CD14-positive monocyte (primary cell): ENCODE data around the gene YOD1. TPM values are rescaled to one million over a fixed set of nuclear protein-coding genes. Genes with fewer than 3 reads are reported as not detected.
A peak's percentile ranks its signal among the peaks of the same experiment; 100 is the strongest.

ENCODE experiments used
- DNase-seq, 3 donors: peaks; one replicate each; pipeline ENCODE4 v3.0.0-alpha.2; 2011 to 2022
- H2AFZ ChIP-seq: 2 replicates; pipeline ENCODE4 v1.6.0; 2012; ENCODE audit warnings: mild to moderate bottlenecking, low read depth, low read length, inconsistent platforms; ENCODE audit not compliant: insufficient read depth, poor library complexity, severe bottlenecking
- H3K27ac ChIP-seq, 2 donors: 1 replicate in 1 of 2; 2 replicates in 1 of 2; pipeline ENCODE4 v1.5.1; 2012 to 2013; ENCODE audit warnings: low read length in 2 of 2, control low read depth in 1 of 2, inconsistent platforms in 1 of 2, low read depth in 1 of 2, mild to moderate bottlenecking in 1 of 2
- H3K27me3 ChIP-seq, 2 donors: one replicate each; pipeline versions ENCODE4 v1.6.0 to v1.6.1; 2011 to 2013; ENCODE audit warnings: low read length in 2 of 2; ENCODE audit not compliant: control insufficient read depth in 2 of 2, insufficient read depth in 2 of 2
- H3K36me3 ChIP-seq, 2 donors: replicated peaks in 1 of 2; 1 replicate in 1 of 2; 2 replicates in 1 of 2; pipeline versions ENCODE4 v1.5.1 to v1.6.1; 2012 to 2013; ENCODE audit warnings: low read length in 2 of 2, control low read depth in 1 of 2, inconsistent platforms in 1 of 2, mild to moderate bottlenecking in 1 of 2; ENCODE audit not compliant: insufficient read depth in 2 of 2, control insufficient read depth in 1 of 2
- H3K4me1 ChIP-seq, 2 donors: 1 replicate in 1 of 2; 2 replicates in 1 of 2; pipeline versions ENCODE4 v1.5.1 to v1.6.1; 2012 to 2013; ENCODE audit warnings: low read length in 2 of 2, control low read depth in 1 of 2, inconsistent platforms in 1 of 2, mild to moderate bottlenecking in 1 of 2, moderate library complexity in 1 of 2; ENCODE audit not compliant: insufficient read depth in 2 of 2, control insufficient read depth in 1 of 2
- H3K4me2 ChIP-seq: replicated peaks from 2 replicates; pipeline ENCODE3; 2012; ENCODE audit warnings: low read length, moderate library complexity, mild to moderate bottlenecking; ENCODE audit not compliant: poor library complexity, severe bottlenecking; ENCODE audit errors: extremely low read depth
- H3K4me3 ChIP-seq, 3 experiments: fragments of 200-600 bp in 1 of 3; sonication (generic) in 1 of 3; replicated peaks in 1 of 3; 1 replicate in 2 of 3; 2 replicates in 1 of 3; pipeline ENCODE4 v1.5.1; 2011 to 2013; ENCODE audit warnings: low read length in 3 of 3, mild to moderate bottlenecking in 3 of 3, control low read depth in 2 of 3, low read depth in 2 of 3, inconsistent platforms in 1 of 3, moderate library complexity in 1 of 3
- H3K79me2 ChIP-seq: 2 replicates; pipeline ENCODE4 v1.6.0; 2012; ENCODE audit warnings: mild to moderate bottlenecking, control low read depth, inconsistent platforms, low read length, moderate library complexity; ENCODE audit not compliant: insufficient read depth
- H3K9ac ChIP-seq: 2 replicates; pipeline ENCODE4 v1.6.0; 2017; ENCODE audit warnings: low read length, mild to moderate bottlenecking; ENCODE audit not compliant: insufficient read depth, poor library complexity, severe bottlenecking
- H3K9me3 ChIP-seq, 2 donors: replicated peaks in 1 of 2; 1 replicate in 1 of 2; 2 replicates in 1 of 2; pipeline versions ENCODE4 v1.5.1 to v1.6.1; 2012 to 2013; ENCODE audit warnings: low read length in 2 of 2, control low read depth in 1 of 2; ENCODE audit not compliant: control insufficient read depth in 1 of 2, insufficient read depth in 1 of 2
- H4K20me1 ChIP-seq: 2 replicates; pipeline ENCODE4 v1.6.0; 2012; ENCODE audit warnings: mild to moderate bottlenecking, low read length, control low read depth, moderate library complexity; ENCODE audit not compliant: insufficient read depth
- H3K27ac Mint-ChIP-seq, 7 donors: one replicate each; pipeline ENCODE4 v1.8.0; 2020; ENCODE audit warnings: mild to moderate bottlenecking in 7 of 7, mixed read lengths in 7 of 7, moderate library complexity in 6 of 7, inconsistent platforms in 2 of 7
- H3K27me3 Mint-ChIP-seq, 3 donors: one replicate each; pipeline ENCODE4 v1.8.0; 2021 to 2022; ENCODE audit warnings: low read depth in 3 of 3, mild to moderate bottlenecking in 3 of 3, mixed read lengths in 3 of 3, moderate library complexity in 3 of 3, inconsistent platforms in 1 of 3
- H3K36me3 Mint-ChIP-seq, 2 donors: one replicate each; pipeline ENCODE4 v1.8.0; 2020; ENCODE audit warnings: mixed read lengths in 2 of 2, inconsistent platforms in 1 of 2, mild to moderate bottlenecking in 1 of 2
- H3K4me1 Mint-ChIP-seq: one replicate; pipeline ENCODE4 v1.8.0; 2020; ENCODE audit warnings: mild to moderate bottlenecking, mixed read lengths
- H3K4me3 Mint-ChIP-seq, 2 donors: one replicate each; pipeline ENCODE4 v1.8.0; 2020; ENCODE audit warnings: mild to moderate bottlenecking in 2 of 2, mixed read lengths in 2 of 2, moderate library complexity in 1 of 2
- H3K9me3 Mint-ChIP-seq, 7 donors: one replicate each; pipeline ENCODE4 v1.8.0; 2020 to 2022; ENCODE audit warnings: mixed read lengths in 7 of 7, mild to moderate bottlenecking in 6 of 7, moderate library complexity in 6 of 7, inconsistent platforms in 2 of 7
- CTCF ChIP-seq: fragments of 200-600 bp; IDR thresholded peaks from one replicate; pipeline ENCODE4 v1.8.0; 2022; ENCODE audit warnings: antibody characterized with exemption, mild to moderate bottlenecking
- whole genome bisulfite sequencing: methylation state at CpG from one replicate; pipeline ENCODE4 v1.1.5; 2013; ENCODE audit warnings: missing lambda C conversion rate; ENCODE audit not compliant: insufficient coverage; 5-methylcytosine and 5-hydroxymethylcytosine counted together
- intact Hi-C, 2 donors: fragments of 100-400 bp; cut with micrococcal nuclease; formaldehyde crosslinking; loops; one replicate each; pipeline versions ENCODE4 v1.15.0 to v1.15.1; 2023
- polyA plus RNA-seq, 3 donors: library from polyadenylated mRNA; depleted of rRNA in 1 of 3; unstranded in 2 of 3; stranded (reverse) in 1 of 3; fragments of 300-500 nt in 2 of 3; fragments of >200 nt in 1 of 3; fragmentation: Illumina TruSeq in 2 of 3; gene quantifications; 1 replicate in 2 of 3; 2 replicates in 1 of 3; pipeline ENCODE4 v1.2.3, GENCODE V29; 2012 to 2021

YOD1 gene
- polyA plus RNA-seq, 3 donors = 1.6 to 8.2 (median 1.7) TPM

GRCh38 chr1:207028884-207029650, 21.9 kb downstream of the YOD1 start:
- H3K4me3 Mint-ChIP-seq = no peak overlapping the region
- H3K4me2 ChIP-seq = no peak overlapping the region
- no peak overlapping the region for H3K27ac ChIP-seq

GRCh38 chr1:207027921-207028320, 23.1 kb downstream of the YOD1 start:
- Mint-ChIP-seq H3K4me1 (peaks cover 16% of the 10 kb centered on the region), H3K27ac (no peak overlapping the region), H3K9me3 (no peaks in the 10 kb centered on the region), H3K36me3 (no peaks in the 10 kb centered on the region), H3K27me3 (peaks cover 5 to 6% (median 5%) of the 10 kb centered on the region in 3 donors), H3K4me3 (no peak overlapping the region)
- H4K20me1 ChIP-seq = no peaks in the 10 kb centered on the region
- H3K9ac ChIP-seq = no peak overlapping the region
- H3K4me1 ChIP-seq = peaks cover 14 to 15% of the 10 kb centered on the region in 2 donors
- no peak overlapping the region for H2AFZ ChIP-seq
- no peak overlapping the region for H3K4me3 ChIP-seq
- no peak overlapping the region for H3K4me2 ChIP-seq
- intact Hi-C loops = no loop called here
- H3K27me3 ChIP-seq = no peaks in the 10 kb centered on the region
- no peaks in the 10 kb centered on the region for H3K9me3 ChIP-seq
- no peaks in the 10 kb centered on the region for H3K79me2 ChIP-seq
- H3K36me3 ChIP-seq = no peaks in the 10 kb centered on the region
- H3K27ac ChIP-seq = no peak overlapping the region
- DNase-seq = no peak
- no peak for TF ChIP-seq CTCF
- no CpG with 5 or more reads among the region's 1 CpG for WGBS

More at GRCh38 chr1:207028884-207029650, 21.9 kb downstream of the YOD1 start:
- Histone ChIP-seq H3K79me2 (no peaks in the 10 kb centered on the region), H3K9ac (no peak overlapping the region), H3K36me3 (no peaks in the 10 kb centered on the region), H3K4me1 (peaks cover 10 to 12% of the 10 kb centered on the region in 2 donors), H3K27me3 (no peaks in the 10 kb centered on the region), H3K9me3 (no peaks in the 10 kb centered on the region), H4K20me1 (no peaks in the 10 kb centered on the region), H2AFZ (no peak overlapping the region), H3K4me3 (no peak overlapping the region)
- WGBS = no CpG with 5 or more reads among the region's 2 CpGs
- Mint-ChIP-seq H3K36me3 (no peaks in the 10 kb centered on the region), H3K4me1 (peaks cover 16% of the 10 kb centered on the region), H3K27ac (peak overlapping the region in 2 of 7 donors; percentile 25 to 50), H3K27me3 (peaks cover 6 to 7% (median 7%) of the 10 kb centered on the region in 3 donors), H3K9me3 (no peaks in the 10 kb centered on the region)
- no peak for DNase-seq
- intact Hi-C loops = no loop called here
- no peak for TF ChIP-seq CTCF
